Measurements from ENCODE around the gene TNKS1BP1. TPM values are rescaled to one million over a fixed set of nuclear protein-coding genes. Genes with fewer than 3 reads are reported as not detected.

Gene TNKS1BP1
- total RNA-seq, 1 donor from 2014 or later, result 11.7 TPM

DNA sequence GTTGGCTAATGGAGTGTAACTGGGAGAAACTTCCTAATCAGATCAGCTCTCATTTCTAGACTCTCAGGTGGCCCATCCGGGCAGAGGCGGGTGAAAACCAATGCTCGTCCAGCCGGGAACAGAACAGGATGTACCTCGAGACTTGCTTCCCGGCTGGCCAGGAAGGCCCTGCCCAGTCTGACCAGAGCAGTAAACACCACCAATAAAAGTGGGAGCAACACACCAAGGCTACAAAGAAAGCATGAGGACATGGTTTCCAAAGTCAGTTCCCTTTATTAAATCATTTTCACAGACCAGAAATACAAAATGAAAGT, 940 bp upstream of the TNKS1BP1 start:
- Mint-ChIP-seq H3K27ac (peak overlapping the region; percentile 96), H3K27me3 (ENCODE audit: insufficient read depth, low read depth) (peaks cover 10% of the 10 kb centered on the region), H3K36me3 (peaks cover 43% of the 10 kb centered on the region), H3K4me1 (peaks cover 50% of the 10 kb centered on the region), H3K9me3 (no peaks in the 10 kb centered on the region), H3K4me3 (peak overlapping the region; percentile 92)
- H3K9ac ChIP-seq, result peak overlapping the region; percentile 63
- TF ChIP-seq EZH2phosphoT487 (IDR thresholded peaks at IDR 0.05), result no peak
- TF ChIP-seq EZH2 (IDR thresholded peaks at IDR 0.05), result no peak
- TF ChIP-seq, protein P1, sequence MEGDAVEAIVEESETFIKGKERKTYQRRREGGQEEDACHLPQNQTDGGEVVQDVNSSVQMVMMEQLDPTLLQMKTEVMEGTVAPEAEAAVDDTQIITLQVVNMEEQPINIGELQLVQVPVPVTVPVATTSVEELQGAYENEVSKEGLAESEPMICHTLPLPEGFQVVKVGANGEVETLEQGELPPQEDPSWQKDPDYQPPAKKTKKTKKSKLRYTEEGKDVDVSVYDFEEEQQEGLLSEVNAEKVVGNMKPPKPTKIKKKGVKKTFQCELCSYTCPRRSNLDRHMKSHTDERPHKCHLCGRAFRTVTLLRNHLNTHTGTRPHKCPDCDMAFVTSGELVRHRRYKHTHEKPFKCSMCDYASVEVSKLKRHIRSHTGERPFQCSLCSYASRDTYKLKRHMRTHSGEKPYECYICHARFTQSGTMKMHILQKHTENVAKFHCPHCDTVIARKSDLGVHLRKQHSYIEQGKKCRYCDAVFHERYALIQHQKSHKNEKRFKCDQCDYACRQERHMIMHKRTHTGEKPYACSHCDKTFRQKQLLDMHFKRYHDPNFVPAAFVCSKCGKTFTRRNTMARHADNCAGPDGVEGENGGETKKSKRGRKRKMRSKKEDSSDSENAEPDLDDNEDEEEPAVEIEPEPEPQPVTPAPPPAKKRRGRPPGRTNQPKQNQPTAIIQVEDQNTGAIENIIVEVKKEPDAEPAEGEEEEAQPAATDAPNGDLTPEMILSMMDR (IDR thresholded peaks at IDR 0.05), result no peak
- no peak overlapping the region for H2AFZ ChIP-seq (replicated peaks)
- H3K27me3 ChIP-seq, result no peaks in the 10 kb centered on the region
- no peaks in the 10 kb centered on the region for H3K9me3 ChIP-seq (ENCODE audit: low read depth)
- no peak for DNase-seq (ENCODE audit: low spot score)
- H3K4me2 ChIP-seq, result peak overlapping the region; percentile 94
- H4K20me1 ChIP-seq (ENCODE audit: low read depth), result peaks cover 33% of the 10 kb centered on the region
- H3F3A ChIP-seq (ENCODE audit: low read depth), result peaks cover 49% of the 10 kb centered on the region
- H3K27ac ChIP-seq, result peak overlapping the region; percentile 95
- H3K79me2 ChIP-seq (ENCODE audit: low read depth), result peaks cover 35% of the 10 kb centered on the region
- H3K4me3 ChIP-seq, result peak overlapping the region; percentile 93
- peaks cover 38% of the 10 kb centered on the region for H3K4me1 ChIP-seq
- H3K36me3 ChIP-seq, result no peaks in the 10 kb centered on the region

DNA sequence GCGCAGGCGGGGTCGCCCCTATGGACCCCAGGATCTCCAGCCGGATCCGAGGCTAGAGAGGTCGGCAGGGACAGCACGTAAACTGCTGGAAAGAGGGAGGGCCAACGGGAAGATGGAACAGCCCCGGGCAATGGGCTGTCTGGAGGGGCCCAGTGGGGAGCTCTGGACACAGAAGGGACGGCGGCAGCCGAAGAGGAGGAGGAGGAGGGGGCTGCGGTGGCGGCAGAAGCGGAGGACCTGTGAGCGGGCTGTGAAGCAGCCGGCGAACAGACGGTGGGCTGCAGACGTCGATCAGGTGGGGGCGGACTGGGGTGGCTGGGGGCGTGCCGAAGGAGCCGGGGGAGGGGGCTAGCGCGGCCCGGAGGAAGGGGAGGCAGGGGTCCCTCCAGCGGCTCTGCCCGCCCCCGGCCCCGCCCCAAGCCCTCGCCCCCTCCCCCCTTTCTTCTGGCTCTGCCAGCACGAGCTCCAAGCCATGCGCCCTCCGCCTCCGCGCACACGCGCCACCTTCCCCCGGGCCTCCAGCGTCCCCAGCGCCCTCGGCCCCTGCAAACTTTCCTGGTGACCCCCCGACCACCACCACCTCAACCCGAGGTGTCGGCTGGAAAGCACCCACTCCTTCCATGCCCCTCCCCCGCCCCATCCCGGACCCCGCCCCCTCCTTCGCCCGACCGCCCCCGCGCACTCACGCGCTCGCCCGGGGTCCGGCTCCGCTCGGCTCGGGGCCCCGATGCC, 432 bp downstream of the TNKS1BP1 start:
- Histone ChIP-seq H3K27ac (peak overlapping the region; percentile 95), H3K4me3 (peak overlapping the region; percentile 93), H2AFZ (replicated peaks) (no peak overlapping the region), H3K4me2 (peak overlapping the region; percentile 94), H3K9me3 (ENCODE audit: low read depth) (no peaks in the 10 kb centered on the region), H3F3A (ENCODE audit: low read depth) (peaks cover 49% of the 10 kb centered on the region), H3K4me1 (peaks cover 38% of the 10 kb centered on the region), H3K9ac (peak overlapping the region; percentile 59), H3K36me3 (peaks cover under 1% of the 10 kb centered on the region), H3K79me2 (ENCODE audit: low read depth) (peaks cover 48% of the 10 kb centered on the region), H3K27me3 (no peaks in the 10 kb centered on the region), H4K20me1 (ENCODE audit: low read depth) (peaks cover 36% of the 10 kb centered on the region)
- H3K36me3 Mint-ChIP-seq, result peaks cover 36% of the 10 kb centered on the region
- peaks cover 10% of the 10 kb centered on the region for H3K27me3 Mint-ChIP-seq (ENCODE audit: insufficient read depth, low read depth)
- TF ChIP-seq, protein P1 (IDR thresholded peaks at IDR 0.05), result no peak
- no peak for TF ChIP-seq EZH2phosphoT487 (IDR thresholded peaks at IDR 0.05)
- no peak for TF ChIP-seq EZH2 (IDR thresholded peaks at IDR 0.05)
- H3K4me1 Mint-ChIP-seq, result peaks cover 50% of the 10 kb centered on the region
- peak; percentile 88 for DNase-seq (ENCODE audit: low spot score)
- peak overlapping the region; percentile 97 for H3K27ac Mint-ChIP-seq
- H3K9me3 Mint-ChIP-seq, result no peaks in the 10 kb centered on the region
- H3K4me3 Mint-ChIP-seq, result peak overlapping the region; percentile 96

DNA sequence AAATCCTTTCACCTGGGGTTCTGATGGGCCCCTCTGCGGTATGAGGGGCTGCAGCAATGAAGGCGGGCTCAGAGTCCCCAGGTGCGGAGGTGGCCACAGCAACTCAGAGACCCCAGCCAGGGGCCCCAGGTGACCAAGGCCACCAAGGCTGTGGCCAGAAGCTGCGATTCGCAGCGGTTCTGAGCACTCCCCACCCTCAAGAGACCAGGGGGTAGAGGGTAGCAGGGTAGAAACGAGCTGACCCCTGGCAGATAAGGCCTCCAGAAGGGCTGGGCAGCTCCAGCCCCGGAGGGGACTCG, 948 bp downstream of the TNKS1BP1 start:
- Histone ChIP-seq H3K4me1 (peaks cover 38% of the 10 kb centered on the region), H4K20me1 (ENCODE audit: low read depth) (peaks cover 40% of the 10 kb centered on the region), H3K9ac (peak overlapping the region; percentile 59), H3K4me3 (peak overlapping the region; percentile 93), H3K4me2 (peak overlapping the region; percentile 94), H3K79me2 (ENCODE audit: low read depth) (peaks cover 51% of the 10 kb centered on the region), H2AFZ (replicated peaks) (no peak overlapping the region), H3F3A (ENCODE audit: low read depth) (peaks cover 49% of the 10 kb centered on the region), H3K27me3 (no peaks in the 10 kb centered on the region), H3K36me3 (peaks cover 4% of the 10 kb centered on the region), H3K27ac (peak overlapping the region; percentile 95), H3K9me3 (ENCODE audit: low read depth) (no peaks in the 10 kb centered on the region)
- Mint-ChIP-seq H3K27ac (peak overlapping the region; percentile 97), H3K27me3 (ENCODE audit: insufficient read depth, low read depth) (peaks cover 10% of the 10 kb centered on the region), H3K36me3 (peaks cover 37% of the 10 kb centered on the region), H3K4me1 (peaks cover 53% of the 10 kb centered on the region), H3K4me3 (peak overlapping the region; percentile 96), H3K9me3 (no peaks in the 10 kb centered on the region)
- no peak for DNase-seq (ENCODE audit: low spot score)
- TF ChIP-seq EZH2 (IDR thresholded peaks at IDR 0.05), result no peak

DNA sequence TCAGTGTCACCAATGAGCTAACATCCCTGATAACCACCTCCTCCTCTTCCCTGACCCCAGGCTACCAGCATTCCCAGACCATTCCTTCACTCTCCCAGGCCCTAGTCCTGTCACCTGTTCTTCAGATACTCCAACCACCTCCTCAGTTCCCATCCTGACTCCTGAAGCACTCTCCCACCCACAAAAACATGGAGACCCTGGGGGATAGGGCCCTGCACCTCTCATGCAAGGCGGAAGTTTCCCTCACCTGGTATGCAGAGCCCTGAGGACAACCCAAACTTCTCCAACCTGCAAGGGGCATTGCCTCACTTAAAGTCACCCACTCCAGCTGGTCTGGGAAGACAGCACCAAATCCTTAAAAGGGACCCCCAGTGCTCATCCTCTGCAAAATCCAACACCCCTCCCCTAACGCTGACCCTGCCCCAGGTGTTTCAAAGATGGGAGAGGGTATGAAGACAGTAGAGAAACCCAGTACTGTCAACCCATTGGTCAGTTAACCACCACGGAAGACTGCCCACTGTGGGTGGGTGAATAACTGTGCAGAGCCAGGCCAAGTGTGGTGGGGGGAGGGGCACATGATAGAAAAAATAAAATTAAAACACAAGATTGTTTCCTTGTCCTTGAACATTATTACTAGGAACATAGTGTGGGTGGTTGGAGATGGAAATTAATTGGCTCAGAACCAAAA, 1.4 kb downstream of the TNKS1BP1 start:
- Histone ChIP-seq H3K9me3 (ENCODE audit: low read depth) (no peaks in the 10 kb centered on the region), H3K27me3 (no peaks in the 10 kb centered on the region), H3K9ac (peak overlapping the region; percentile 59), H3K27ac (no peak overlapping the region), H3F3A (ENCODE audit: low read depth) (peaks cover 49% of the 10 kb centered on the region), H4K20me1 (ENCODE audit: low read depth) (peaks cover 45% of the 10 kb centered on the region), H3K36me3 (peaks cover 4% of the 10 kb centered on the region), H3K4me2 (peak overlapping the region; percentile 94), H3K4me1 (peaks cover 38% of the 10 kb centered on the region), H3K79me2 (ENCODE audit: low read depth) (peaks cover 55% of the 10 kb centered on the region), H3K4me3 (peak overlapping the region; percentile 93), H2AFZ (replicated peaks) (no peak overlapping the region)
- Mint-ChIP-seq H3K27ac (peak overlapping the region; percentile 97), H3K27me3 (ENCODE audit: insufficient read depth, low read depth) (peaks cover 12% of the 10 kb centered on the region), H3K4me1 (peaks cover 53% of the 10 kb centered on the region), H3K36me3 (peaks cover 32% of the 10 kb centered on the region), H3K4me3 (peak overlapping the region; percentile 96), H3K9me3 (no peaks in the 10 kb centered on the region)
- no peak for DNase-seq (ENCODE audit: low spot score)
- TF ChIP-seq, protein P1 (IDR thresholded peaks at IDR 0.05), result no peak
- TF ChIP-seq EZH2 (IDR thresholded peaks at IDR 0.05) (no peak), EZH2phosphoT487 (IDR thresholded peaks at IDR 0.05) (no peak)
